ENCODE data around the gene NAALADL2.

DNA sequence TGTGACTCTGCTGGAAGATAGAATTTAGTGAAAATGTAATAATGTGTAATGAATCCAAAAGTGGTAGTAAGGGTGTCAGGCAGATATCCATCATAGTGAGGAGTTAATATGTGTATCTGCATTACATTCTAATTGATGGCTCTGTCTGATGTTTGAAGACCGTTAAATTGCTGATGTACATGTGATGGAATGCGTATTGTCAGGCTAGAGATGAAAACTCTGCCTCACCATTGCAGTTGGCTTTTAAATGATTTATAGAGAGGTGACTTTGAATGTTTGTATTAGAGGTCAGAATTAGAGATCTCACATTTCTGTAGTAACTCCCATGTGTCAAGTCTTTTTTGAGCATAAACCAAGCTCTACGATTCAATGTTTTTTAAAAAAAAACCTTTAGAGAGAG lies 234.6 kb downstream of the NAALADL2 start:
- TF ChIP-seq POLR2A (IDR thresholded peaks at IDR 0.05) = no peak
- TF ChIP-seq, protein P1, sequence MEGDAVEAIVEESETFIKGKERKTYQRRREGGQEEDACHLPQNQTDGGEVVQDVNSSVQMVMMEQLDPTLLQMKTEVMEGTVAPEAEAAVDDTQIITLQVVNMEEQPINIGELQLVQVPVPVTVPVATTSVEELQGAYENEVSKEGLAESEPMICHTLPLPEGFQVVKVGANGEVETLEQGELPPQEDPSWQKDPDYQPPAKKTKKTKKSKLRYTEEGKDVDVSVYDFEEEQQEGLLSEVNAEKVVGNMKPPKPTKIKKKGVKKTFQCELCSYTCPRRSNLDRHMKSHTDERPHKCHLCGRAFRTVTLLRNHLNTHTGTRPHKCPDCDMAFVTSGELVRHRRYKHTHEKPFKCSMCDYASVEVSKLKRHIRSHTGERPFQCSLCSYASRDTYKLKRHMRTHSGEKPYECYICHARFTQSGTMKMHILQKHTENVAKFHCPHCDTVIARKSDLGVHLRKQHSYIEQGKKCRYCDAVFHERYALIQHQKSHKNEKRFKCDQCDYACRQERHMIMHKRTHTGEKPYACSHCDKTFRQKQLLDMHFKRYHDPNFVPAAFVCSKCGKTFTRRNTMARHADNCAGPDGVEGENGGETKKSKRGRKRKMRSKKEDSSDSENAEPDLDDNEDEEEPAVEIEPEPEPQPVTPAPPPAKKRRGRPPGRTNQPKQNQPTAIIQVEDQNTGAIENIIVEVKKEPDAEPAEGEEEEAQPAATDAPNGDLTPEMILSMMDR (IDR thresholded peaks at IDR 0.05) = no peak

Measured in uterus (tissue), 2 donors.